GM23338 (cell line): ENCODE measurements around the gene SMYD3. TPM values are rescaled to one million over a fixed set of nuclear protein-coding genes. Genes with fewer than 3 reads are reported as not detected.

Experiments used
- ATAC-seq: fragments of 200-7000 bp; cut with Tn5 transposase; 3 replicates; pipeline ENCODE4 v1.9.1; 2020
- DNase-seq: peaks from one replicate; pipeline ENCODE4 v3.0.0-alpha.2; 2015; ENCODE audit warnings: low spot score
- H2AFZ ChIP-seq: fragments of 200-600 bp; sonication (generic); 2 replicates; pipeline ENCODE4 v1.8.0; 2016; ENCODE audit warnings: antibody characterized with exemption, mild to moderate bottlenecking, moderate library complexity
- H3F3A ChIP-seq: fragments of 200-600 bp; sonication (generic); replicated peaks from 2 replicates; pipeline ENCODE4 v1.8.0; 2017; ENCODE audit warnings: antibody characterized with exemption, mixed run types, low read depth
- H3K27ac ChIP-seq: fragments of 200-600 bp; sonication (generic); 2 replicates; pipeline ENCODE4 v1.6.1; 2016; ENCODE audit warnings: low read depth
- H3K27me3 ChIP-seq: fragments of 200-600 bp; sonication (generic); 2 replicates; pipeline ENCODE4 v1.8.0; 2016; ENCODE audit warnings: mild to moderate bottlenecking, mixed run types, moderate library complexity; ENCODE audit not compliant: insufficient read depth
- H3K36me3 ChIP-seq: fragments of 200-600 bp; sonication (generic); 2 replicates; pipeline ENCODE4 v1.8.0; 2016; ENCODE audit warnings: mild to moderate bottlenecking; ENCODE audit not compliant: insufficient read depth
- H3K4me1 ChIP-seq: fragments of 200-600 bp; sonication (generic); 2 replicates; pipeline ENCODE4 v1.8.0; 2016; ENCODE audit warnings: mild to moderate bottlenecking, moderate library complexity; ENCODE audit not compliant: insufficient read depth
- H3K4me2 ChIP-seq: fragments of 200-600 bp; sonication (generic); 2 replicates; pipeline ENCODE4 v1.7.1; 2017; ENCODE audit warnings: mixed run types
- H3K4me3 ChIP-seq: fragments of 200-600 bp; sonication (generic); 2 replicates; pipeline ENCODE4 v1.6.1; 2016; ENCODE audit warnings: mixed run types
- H3K79me2 ChIP-seq: fragments of 200-600 bp; sonication (generic); replicated peaks from 2 replicates; pipeline ENCODE4 v1.8.0; 2017; ENCODE audit warnings: mild to moderate bottlenecking; ENCODE audit not compliant: insufficient read depth
- H3K9me2 ChIP-seq: fragments of 200-600 bp; sonication (generic); 2 replicates; pipeline ENCODE4 v1.8.0; 2017; ENCODE audit not compliant: insufficient read depth
- H4K20me1 ChIP-seq: fragments of 200-600 bp; sonication (generic); replicated peaks from 2 replicates; pipeline ENCODE4 v1.8.0; 2017; ENCODE audit warnings: mild to moderate bottlenecking; ENCODE audit not compliant: insufficient read depth
- H3K27ac Mint-ChIP-seq: 2 replicates; pipeline ENCODE4 v1.8.0; 2020; ENCODE audit warnings: inconsistent platforms, mild to moderate bottlenecking, moderate library complexity, mixed read lengths
- H3K27me3 Mint-ChIP-seq: 3 replicates; pipeline ENCODE4 v1.8.0; 2022; ENCODE audit warnings: low read depth, mild to moderate bottlenecking, moderate library complexity, mixed read lengths, inconsistent platforms; ENCODE audit not compliant: insufficient read depth, poor library complexity
- H3K36me3 Mint-ChIP-seq: 3 replicates; pipeline ENCODE4 v1.8.0; 2021; ENCODE audit warnings: low read depth, mild to moderate bottlenecking, inconsistent platforms, moderate library complexity, mixed read lengths
- H3K4me1 Mint-ChIP-seq: 3 replicates; pipeline ENCODE4 v1.8.0; 2020; ENCODE audit warnings: mild to moderate bottlenecking, inconsistent platforms, mixed read lengths
- H3K4me3 Mint-ChIP-seq: 3 replicates; pipeline ENCODE4 v1.8.0; 2021; ENCODE audit warnings: moderate library complexity, mild to moderate bottlenecking, inconsistent platforms, mixed read lengths
- H3K9me3 Mint-ChIP-seq: 3 replicates; pipeline ENCODE4 v1.8.0; 2020; ENCODE audit warnings: moderate library complexity, mild to moderate bottlenecking, inconsistent platforms, mixed read lengths
- CREB1 ChIP-seq: fragments of 250-450 bp; sonication (Bioruptor Pico); IDR thresholded peaks from 2 replicates; pipeline ENCODE4 v1.5.0; 2020; ENCODE audit warnings: low read depth, mild to moderate bottlenecking, moderate library complexity
- EZH2 ChIP-seq: fragments of 200-600 bp; sonication (generic); IDR thresholded peaks from one replicate; pipeline ENCODE4 v1.8.0; 2017; ENCODE audit warnings: antibody characterized with exemption, mild to moderate bottlenecking, low read depth; ENCODE audit not compliant: unreplicated experiment
- JUNB ChIP-seq: IDR thresholded peaks from one replicate; pipeline ENCODE4 v1.6.1; 2016; ENCODE audit warnings: antibody characterized with exemption; ENCODE audit not compliant: unreplicated experiment
- NANOG ChIP-seq: IDR thresholded peaks from 2 replicates; pipeline ENCODE4 v1.6.1; 2016; ENCODE audit warnings: antibody characterized with exemption, borderline replicate concordance
- STAT1 ChIP-seq: IDR thresholded peaks from one replicate; pipeline ENCODE4 v1.6.1; 2016; ENCODE audit warnings: antibody characterized with exemption; ENCODE audit not compliant: unreplicated experiment
- ZNF114 ChIP-seq: fragments of 250-450 bp; sonication (Bioruptor Pico); IDR thresholded peaks from 2 replicates; pipeline ENCODE4 v1.5.0; 2020; ENCODE audit warnings: mild to moderate bottlenecking, moderate library complexity
- ZNF331 ChIP-seq: fragments of 250-450 bp; sonication (Bioruptor Pico); IDR thresholded peaks from 2 replicates; pipeline ENCODE4 v1.5.0; 2020; ENCODE audit warnings: low read depth, mild to moderate bottlenecking, moderate library complexity
- ZNF462 ChIP-seq: fragments of 250-450 bp; sonication (Bioruptor Pico); IDR thresholded peaks from 2 replicates; pipeline ENCODE4 v1.5.0; 2020; ENCODE audit warnings: mild to moderate bottlenecking, moderate library complexity
- polyA plus RNA-seq: library from polyadenylated mRNA; unstranded; fragments of >200 nt; fragmentation: Nextera tagmentation; extraction: Ambion mirVana; gene quantifications from 2 replicates; pipeline ENCODE4 v1.2.1, GENCODE V29; 2016
- total RNA-seq: library from RNA; depleted of rRNA; stranded (reverse); fragments of >200 nt; shearing (Covaris generic); gene quantifications from 2 replicates; pipeline ENCODE4 v1.2.3, GENCODE V29; 2014
- TF ChIP-seq, protein P1 (sequence below): IDR thresholded peaks from one replicate; pipeline ENCODE4 v1.6.1; 2018; ENCODE audit warnings: antibody characterized with exemption; ENCODE audit not compliant: unreplicated experiment
- TF ChIP-seq, protein P2 (sequence below): IDR thresholded peaks from 2 replicates; pipeline ENCODE4 v1.6.1; 2016; ENCODE audit warnings: antibody characterized with exemption

Gene SMYD3
- total and polyA plus RNA-seq, 2 experiments from 2014 or later: 31.8 to 34.4 TPM

DNA sequence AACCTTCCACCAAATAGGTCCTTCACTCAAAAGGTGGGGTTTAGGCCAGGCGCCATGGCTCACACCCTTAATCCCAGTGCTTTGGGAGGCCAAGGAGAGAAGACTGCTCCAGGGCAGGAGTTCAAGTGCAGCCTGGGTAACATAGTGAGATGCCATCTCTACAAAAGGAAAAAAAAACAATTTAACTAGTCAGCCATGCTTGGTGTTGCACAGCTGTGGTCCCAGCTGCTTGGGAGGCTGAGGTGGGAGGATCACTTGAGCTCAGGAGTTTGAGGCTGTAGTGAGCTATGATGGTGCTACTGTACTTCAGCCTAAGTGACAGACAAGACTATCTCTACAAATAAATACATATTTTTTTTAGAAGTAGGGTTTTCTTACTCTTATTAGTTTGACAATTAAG, 734.8 kb downstream of the SMYD3 start (continued):
- TF ChIP-seq, protein P1, sequence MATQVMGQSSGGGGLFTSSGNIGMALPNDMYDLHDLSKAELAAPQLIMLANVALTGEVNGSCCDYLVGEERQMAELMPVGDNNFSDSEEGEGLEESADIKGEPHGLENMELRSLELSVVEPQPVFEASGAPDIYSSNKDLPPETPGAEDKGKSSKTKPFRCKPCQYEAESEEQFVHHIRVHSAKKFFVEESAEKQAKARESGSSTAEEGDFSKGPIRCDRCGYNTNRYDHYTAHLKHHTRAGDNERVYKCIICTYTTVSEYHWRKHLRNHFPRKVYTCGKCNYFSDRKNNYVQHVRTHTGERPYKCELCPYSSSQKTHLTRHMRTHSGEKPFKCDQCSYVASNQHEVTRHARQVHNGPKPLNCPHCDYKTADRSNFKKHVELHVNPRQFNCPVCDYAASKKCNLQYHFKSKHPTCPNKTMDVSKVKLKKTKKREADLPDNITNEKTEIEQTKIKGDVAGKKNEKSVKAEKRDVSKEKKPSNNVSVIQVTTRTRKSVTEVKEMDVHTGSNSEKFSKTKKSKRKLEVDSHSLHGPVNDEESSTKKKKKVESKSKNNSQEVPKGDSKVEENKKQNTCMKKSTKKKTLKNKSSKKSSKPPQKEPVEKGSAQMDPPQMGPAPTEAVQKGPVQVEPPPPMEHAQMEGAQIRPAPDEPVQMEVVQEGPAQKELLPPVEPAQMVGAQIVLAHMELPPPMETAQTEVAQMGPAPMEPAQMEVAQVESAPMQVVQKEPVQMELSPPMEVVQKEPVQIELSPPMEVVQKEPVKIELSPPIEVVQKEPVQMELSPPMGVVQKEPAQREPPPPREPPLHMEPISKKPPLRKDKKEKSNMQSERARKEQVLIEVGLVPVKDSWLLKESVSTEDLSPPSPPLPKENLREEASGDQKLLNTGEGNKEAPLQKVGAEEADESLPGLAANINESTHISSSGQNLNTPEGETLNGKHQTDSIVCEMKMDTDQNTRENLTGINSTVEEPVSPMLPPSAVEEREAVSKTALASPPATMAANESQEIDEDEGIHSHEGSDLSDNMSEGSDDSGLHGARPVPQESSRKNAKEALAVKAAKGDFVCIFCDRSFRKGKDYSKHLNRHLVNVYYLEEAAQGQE: no peak
- TF ChIP-seq CREB1 (CRISPR knock-in tag) (no peak), ZNF331 (no peak)
- TF ChIP-seq, protein P2, sequence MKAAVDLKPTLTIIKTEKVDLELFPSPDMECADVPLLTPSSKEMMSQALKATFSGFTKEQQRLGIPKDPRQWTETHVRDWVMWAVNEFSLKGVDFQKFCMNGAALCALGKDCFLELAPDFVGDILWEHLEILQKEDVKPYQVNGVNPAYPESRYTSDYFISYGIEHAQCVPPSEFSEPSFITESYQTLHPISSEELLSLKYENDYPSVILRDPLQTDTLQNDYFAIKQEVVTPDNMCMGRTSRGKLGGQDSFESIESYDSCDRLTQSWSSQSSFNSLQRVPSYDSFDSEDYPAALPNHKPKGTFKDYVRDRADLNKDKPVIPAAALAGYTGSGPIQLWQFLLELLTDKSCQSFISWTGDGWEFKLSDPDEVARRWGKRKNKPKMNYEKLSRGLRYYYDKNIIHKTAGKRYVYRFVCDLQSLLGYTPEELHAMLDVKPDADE: no peak

GRCh38 chr1:245771511-245772281, 735.4 kb downstream of the SMYD3 start:
- H3K27ac Mint-ChIP-seq: no peak overlapping the region
- H3K27ac ChIP-seq: no peak overlapping the region
- H3F3A ChIP-seq: no peaks in the 10 kb centered on the region
- no peaks in the 10 kb centered on the region for H3K4me1 ChIP-seq
- no peaks in the 10 kb centered on the region for H3K27me3 Mint-ChIP-seq
- no peaks in the 10 kb centered on the region for H3K9me3 Mint-ChIP-seq
- H4K20me1 ChIP-seq: no peaks in the 10 kb centered on the region
- no peak overlapping the region for H3K4me3 Mint-ChIP-seq
- H2AFZ ChIP-seq: no peak overlapping the region
- H3K79me2 ChIP-seq: no peaks in the 10 kb centered on the region
- H3K4me2 ChIP-seq: no peak overlapping the region
- H3K4me1 Mint-ChIP-seq: peaks cover 5% of the 10 kb centered on the region
- no peak overlapping the region for H3K4me3 ChIP-seq
- no peak for DNase-seq
- H3K36me3 ChIP-seq: no peaks in the 10 kb centered on the region
- no peaks in the 10 kb centered on the region for H3K27me3 ChIP-seq
- no peak for ATAC-seq
- no peaks in the 10 kb centered on the region for H3K9me2 ChIP-seq
- no peaks in the 10 kb centered on the region for H3K36me3 Mint-ChIP-seq
- TF ChIP-seq, protein P2: no peak
- no peak for TF ChIP-seq STAT1
- no peak for TF ChIP-seq ZNF462
- TF ChIP-seq EZH2: no peak
- no peak for TF ChIP-seq JUNB
- TF ChIP-seq NANOG: no peak
- no peak for TF ChIP-seq ZNF114 (CRISPR knock-in tag)
- no peak for TF ChIP-seq ZNF331
